KOPT-K1 (cell line): ENCODE results near the gene ARHGAP24.

Source experiments
- H3K27ac ChIP-seq: fragments of 200-600 bp; sonication (generic); 2 replicates; pipeline ENCODE4 v1.5.1; 2016; ENCODE audit warnings: antibody characterized with exemption, mild to moderate bottlenecking, low read depth, low read length; ENCODE audit not compliant: poor library complexity, severe bottlenecking
- H3K36me3 ChIP-seq: fragments of 200-600 bp; sonication (generic); 2 replicates; pipeline ENCODE4 v1.5.1; 2017; ENCODE audit warnings: antibody characterized with exemption, mild to moderate bottlenecking, low read length, moderate library complexity; ENCODE audit not compliant: insufficient read depth
- H3K9me3 ChIP-seq: fragments of 200-600 bp; sonication (generic); 2 replicates; pipeline ENCODE4 v1.5.1; 2017; ENCODE audit warnings: antibody characterized with exemption, low read length, mild to moderate bottlenecking; ENCODE audit not compliant: insufficient read depth, poor library complexity, severe bottlenecking

ARHGAP24 gene

GRCh38 chr4:85459736-85460135 is 15.2 kb upstream of the ARHGAP24 start:
- Histone ChIP-seq H3K36me3 (no peaks in the 10 kb centered on the region), H3K27ac (no peak overlapping the region), H3K9me3 (no peaks in the 10 kb centered on the region)

- Histone ChIP-seq H3K36me3 (no peaks in the 10 kb centered on the region), H3K9me3 (no peaks in the 10 kb centered on the region), H3K27ac (no peak overlapping the region)
Observed at GRCh38 chr4:85474356-85474755, 594 bp upstream of the ARHGAP24 start.

GRCh38 chr4:85475631-85476233 is 782 bp downstream of the ARHGAP24 start:
- no peaks in the 10 kb centered on the region for H3K36me3 ChIP-seq
- H3K9me3 ChIP-seq = no peaks in the 10 kb centered on the region
- H3K27ac ChIP-seq = no peak overlapping the region

- Histone ChIP-seq H3K9me3 (no peaks in the 10 kb centered on the region), H3K27ac (no peak overlapping the region), H3K36me3 (no peaks in the 10 kb centered on the region)
Observed at GRCh38 chr4:85476381-85476780, 1.4 kb downstream of the ARHGAP24 start.

GRCh38 chr4:85477534-85477933 is 2.6 kb downstream of the ARHGAP24 start:
- Histone ChIP-seq H3K36me3 (no peaks in the 10 kb centered on the region), H3K27ac (no peak overlapping the region), H3K9me3 (no peaks in the 10 kb centered on the region)

GRCh38 chr4:85478576-85478975 is 3.6 kb downstream of the ARHGAP24 start:
- Histone ChIP-seq H3K27ac (no peak overlapping the region), H3K36me3 (no peaks in the 10 kb centered on the region), H3K9me3 (no peaks in the 10 kb centered on the region)

- Histone ChIP-seq H3K27ac (no peak overlapping the region), H3K9me3 (no peaks in the 10 kb centered on the region), H3K36me3 (no peaks in the 10 kb centered on the region)
Observed at GRCh38 chr4:85482010-85482738, 7.2 kb downstream of the ARHGAP24 start.

- H3K27ac ChIP-seq = no peak overlapping the region
- H3K36me3 ChIP-seq = no peaks in the 10 kb centered on the region
- H3K9me3 ChIP-seq = no peaks in the 10 kb centered on the region
Observed at GRCh38 chr4:85486425-85487086, 11.6 kb downstream of the ARHGAP24 start.

GRCh38 chr4:85488416-85488815 is 13.5 kb downstream of the ARHGAP24 start:
- Histone ChIP-seq H3K9me3 (no peaks in the 10 kb centered on the region), H3K36me3 (no peaks in the 10 kb centered on the region), H3K27ac (no peak overlapping the region)

GRCh38 chr4:85489273-85489981 is 14.5 kb downstream of the ARHGAP24 start:
- no peak overlapping the region for H3K27ac ChIP-seq

GRCh38 chr4:85491527-85491926 is 16.6 kb downstream of the ARHGAP24 start:
- Histone ChIP-seq H3K36me3 (no peaks in the 10 kb centered on the region), H3K27ac (no peak overlapping the region), H3K9me3 (no peaks in the 10 kb centered on the region)

More at GRCh38 chr4:85489273-85489981, 14.5 kb downstream of the ARHGAP24 start:
- H3K36me3 ChIP-seq = no peaks in the 10 kb centered on the region
- H3K9me3 ChIP-seq = no peaks in the 10 kb centered on the region

- H3K27ac ChIP-seq = no peak overlapping the region
- H3K9me3 ChIP-seq = no peaks in the 10 kb centered on the region
- H3K36me3 ChIP-seq = no peaks in the 10 kb centered on the region
Observed at GRCh38 chr4:85492336-85492735, 17.4 kb downstream of the ARHGAP24 start.

- H3K36me3 ChIP-seq = no peaks in the 10 kb centered on the region
- no peak overlapping the region for H3K27ac ChIP-seq
- no peaks in the 10 kb centered on the region for H3K9me3 ChIP-seq
Observed at GRCh38 chr4:85495621-85496020, 20.7 kb downstream of the ARHGAP24 start.

- no peak overlapping the region for H3K27ac ChIP-seq
- no peaks in the 10 kb centered on the region for H3K36me3 ChIP-seq
- H3K9me3 ChIP-seq = no peaks in the 10 kb centered on the region
Observed at GRCh38 chr4:85496126-85496849, 21.3 kb downstream of the ARHGAP24 start.

- Histone ChIP-seq H3K27ac (no peak overlapping the region), H3K9me3 (no peaks in the 10 kb centered on the region), H3K36me3 (no peaks in the 10 kb centered on the region)
Observed at GRCh38 chr4:85496933-85497332, 22.0 kb downstream of the ARHGAP24 start.
